Measurements from ENCODE around the gene CCDC9B.

CCDC9B gene

GRCh38 chr15:40290545-40290917 is 50.2 kb downstream of the CCDC9B start:
- no peak for DNase-seq (ENCODE audit: low read depth)

GRCh38 chr15:40289140-40289775 is 51.5 kb downstream of the CCDC9B start:
- DNase-seq (ENCODE audit: low read depth), result no peak

DNA sequence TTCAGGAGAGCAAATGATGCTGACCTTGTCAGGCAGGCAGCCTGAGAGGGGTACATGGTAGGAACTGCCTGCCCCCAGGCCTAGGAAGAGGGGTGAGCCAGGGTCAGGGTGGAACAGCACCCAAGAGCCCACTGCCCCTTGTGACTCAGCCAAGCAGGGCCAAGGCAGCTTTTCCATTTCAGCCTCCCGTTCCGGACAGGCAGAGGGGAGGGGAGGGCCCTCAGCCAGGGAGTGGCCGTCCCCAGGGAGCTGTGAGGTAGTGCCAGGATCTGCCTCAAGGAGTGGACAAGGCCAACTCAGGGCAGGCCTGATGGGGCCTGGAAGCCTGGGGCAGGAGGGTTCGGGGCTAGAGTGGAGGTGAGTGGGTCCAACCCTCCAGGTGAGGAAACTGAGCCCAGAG is 52.8 kb downstream of the CCDC9B start:
- no peak for DNase-seq (ENCODE audit: low read depth)

- no peak for DNase-seq (ENCODE audit: low read depth)
Measured at GRCh38 chr15:40287505-40287904, 53.2 kb downstream of the CCDC9B start.

GRCh38 chr15:40286794-40287193 is 53.9 kb downstream of the CCDC9B start:
- no peak for DNase-seq (ENCODE audit: low read depth)

GRCh38 chr15:40286061-40286532 is 54.6 kb downstream of the CCDC9B start:
- no peak for DNase-seq (ENCODE audit: low read depth)

GRCh38 chr15:40285554-40286011 is 55.2 kb downstream of the CCDC9B start:
- DNase-seq (ENCODE audit: low read depth), result no peak

DNA sequence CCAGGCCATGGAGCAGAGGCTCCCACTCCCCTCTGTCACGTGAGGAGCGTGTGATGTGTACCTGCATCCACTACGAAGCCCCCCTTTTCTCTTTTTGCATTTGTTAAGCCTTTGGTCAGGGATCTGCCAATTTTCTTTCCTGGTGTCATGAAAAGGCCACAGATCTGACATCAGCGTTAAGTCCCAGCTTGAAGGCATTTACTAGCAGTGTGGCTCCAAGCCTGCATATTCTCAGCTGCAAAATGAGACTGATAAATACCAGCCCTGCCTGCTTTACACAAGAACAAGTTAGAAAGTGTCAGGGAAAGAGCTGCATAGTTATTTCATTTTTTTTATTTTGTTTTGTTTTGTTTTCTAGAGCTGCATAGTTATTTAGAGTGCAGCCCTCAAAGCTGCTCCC is 55.6 kb downstream of the CCDC9B start:
- no peak for DNase-seq (ENCODE audit: low read depth)

- no peak for DNase-seq (ENCODE audit: low read depth)
Measured at GRCh38 chr15:40283615-40284300, 57.0 kb downstream of the CCDC9B start.

DNA sequence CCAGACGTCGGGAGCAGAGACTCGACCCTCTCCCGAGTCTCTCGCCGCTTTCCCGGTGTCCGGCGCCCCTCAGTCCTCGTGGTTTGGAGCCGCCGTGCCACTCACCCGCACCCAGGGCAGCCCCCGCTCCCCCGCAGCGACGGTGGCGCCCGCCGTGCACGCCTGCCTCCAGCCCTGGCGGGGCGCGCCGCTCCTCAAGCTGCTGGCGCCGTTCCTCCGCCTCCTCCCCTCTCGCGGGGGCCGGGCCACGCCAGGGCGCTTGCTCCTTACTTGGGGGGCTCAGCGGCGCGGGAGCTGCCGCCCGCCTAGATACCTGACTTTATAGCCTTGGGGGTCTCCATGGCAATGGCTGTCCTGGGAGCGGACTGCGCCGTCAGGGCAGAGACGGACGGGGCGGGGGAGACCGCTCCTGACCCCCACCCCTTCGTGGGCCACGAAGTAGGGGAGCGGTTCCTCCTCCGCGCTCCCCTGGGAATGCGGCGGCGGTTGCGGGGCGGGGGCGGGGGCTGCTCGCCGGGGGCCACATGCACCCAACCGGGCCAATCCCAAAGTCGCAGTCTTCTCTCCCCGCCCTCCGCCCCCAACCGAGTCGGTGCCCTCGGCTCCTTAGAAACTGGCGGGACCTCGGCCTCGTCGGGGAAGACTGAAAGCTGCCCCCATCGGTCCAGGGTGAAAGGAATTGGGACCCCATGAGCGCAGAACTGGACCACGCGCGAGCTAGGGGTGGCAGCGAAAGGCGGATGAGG is 57.7 kb downstream of the CCDC9B start, which contains the start of gene ANKRD63:
Gene ANKRD63 (minus strand): TSS at position 196 of the 746 bp plus-strand sequence. CDS start 478 bp downstream, outside the sequence.
- DNase-seq (ENCODE audit: low read depth), result peak; percentile 20

DNA sequence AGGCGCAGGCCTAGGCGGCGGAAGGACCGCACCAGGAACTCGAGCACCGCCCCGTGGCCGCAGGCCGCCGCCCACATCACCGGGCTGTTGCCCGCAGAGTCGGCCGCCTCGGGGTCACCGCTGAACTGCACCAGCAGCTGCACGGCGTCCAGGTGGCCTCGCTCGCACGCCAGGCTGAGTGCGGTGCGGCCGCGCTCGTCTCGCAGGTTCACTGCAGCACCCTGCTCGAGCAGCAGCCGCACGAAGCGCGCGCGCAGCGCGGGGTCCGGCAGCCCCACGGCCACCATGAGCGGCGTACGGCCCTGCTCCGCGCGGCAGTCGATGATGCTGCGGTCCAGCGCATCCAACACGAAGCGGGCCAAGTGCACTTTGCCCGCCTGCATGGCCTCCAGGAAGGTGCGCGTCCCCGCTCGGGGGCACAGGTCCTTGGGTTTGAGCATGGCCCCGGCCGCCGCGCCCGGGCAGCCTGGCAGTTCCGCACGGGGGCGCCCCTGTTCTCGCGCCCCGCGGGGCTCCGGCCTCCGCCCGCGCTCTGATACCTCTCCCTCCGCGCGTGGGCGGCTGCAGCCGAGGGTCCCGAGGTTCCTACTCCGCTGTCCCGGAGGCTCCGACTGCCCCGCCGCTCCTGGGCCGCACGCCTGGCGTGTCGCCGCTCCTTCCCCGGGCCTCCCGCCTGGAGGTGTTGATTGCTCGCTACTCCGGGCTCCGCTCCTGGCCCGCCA is 58.4 kb downstream of the CCDC9B start:
- DNase-seq (ENCODE audit: low read depth), result peak; percentile 19

DNA sequence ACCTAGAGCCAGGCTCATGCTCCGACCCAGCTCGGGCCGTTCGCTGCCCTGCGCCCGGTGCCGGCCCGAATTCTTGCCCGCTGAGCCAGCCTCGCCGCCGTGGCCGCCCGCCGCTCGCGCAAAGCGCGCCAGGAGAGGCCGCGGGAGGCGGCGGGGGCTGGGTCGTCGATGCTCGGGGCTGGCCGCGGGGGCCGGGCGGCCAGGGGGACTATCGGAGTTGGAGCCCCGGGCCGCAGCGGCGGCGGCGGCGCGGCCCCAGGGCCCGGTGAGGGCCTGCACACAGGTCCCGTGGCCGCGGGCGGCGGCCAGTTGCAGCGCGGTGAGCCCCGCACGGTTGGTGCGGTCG is 59.0 kb downstream of the CCDC9B start:
- DNase-seq (ENCODE audit: low read depth), result no peak
